GM19468 (cell line): ENCODE data around the gene PRKG2.

Experiments
- ATAC-seq: cut with Tn5 transposase; IDR thresholded peaks from one replicate; pipeline ENCODE4 v1.9.1; 2021; ENCODE audit warnings: mild to moderate bottlenecking, moderate library complexity, moderate number of reproducible peaks; ENCODE audit not compliant: unreplicated experiment; ENCODE audit errors: extremely low read depth

The PRKG2 gene

GRCh38 chr4:81109356-81109755 lies 105.7 kb downstream of the PRKG2 start:
- ATAC-seq = no peak

GRCh38 chr4:81106150-81106549 lies 108.9 kb downstream of the PRKG2 start:
- ATAC-seq = no peak

GRCh38 chr4:81102107-81102506 lies 112.9 kb downstream of the PRKG2 start:
- ATAC-seq = no peak

GRCh38 chr4:81096566-81096965 lies 118.5 kb downstream of the PRKG2 start:
- no peak for ATAC-seq

- no peak for ATAC-seq
Observed at GRCh38 chr4:81095389-81095788, 119.6 kb downstream of the PRKG2 start.

GRCh38 chr4:81093720-81094401 lies 121.2 kb downstream of the PRKG2 start:
- ATAC-seq = no peak

- ATAC-seq = no peak
Observed at GRCh38 chr4:81085979-81086378, 129.0 kb downstream of the PRKG2 start.

- no peak for ATAC-seq
Observed at GRCh38 chr4:81085291-81085690, 129.7 kb downstream of the PRKG2 start.

- no peak for ATAC-seq
Observed at GRCh38 chr4:81084634-81085033, 130.4 kb downstream of the PRKG2 start.

GRCh38 chr4:81084029-81084428 lies 131.0 kb downstream of the PRKG2 start:
- no peak for ATAC-seq

GRCh38 chr4:81081156-81081555 lies 133.9 kb downstream of the PRKG2 start:
- ATAC-seq = no peak

- ATAC-seq = no peak
Observed at GRCh38 chr4:81071013-81071412, 144.0 kb downstream of the PRKG2 start.

- peak; percentile 75 for ATAC-seq
Observed at GRCh38 chr4:81069706-81070331, 145.2 kb downstream of the PRKG2 start.

- no peak for ATAC-seq
Observed at GRCh38 chr4:81065446-81065845, 149.6 kb downstream of the PRKG2 start.

GRCh38 chr4:81062001-81062400 lies 153.0 kb downstream of the PRKG2 start:
- no peak for ATAC-seq

- no peak for ATAC-seq
Observed at GRCh38 chr4:81061344-81061730, 153.7 kb downstream of the PRKG2 start.

- ATAC-seq = no peak
Observed at GRCh38 chr4:81060587-81061343, 154.3 kb downstream of the PRKG2 start.

- ATAC-seq = no peak
Observed at GRCh38 chr4:81058621-81059020, 156.4 kb downstream of the PRKG2 start.

GRCh38 chr4:81052119-81053068 lies 162.6 kb downstream of the PRKG2 start:
- peak; percentile 94 for ATAC-seq

- ATAC-seq = no peak
Observed at GRCh38 chr4:81049907-81050306, 165.1 kb downstream of the PRKG2 start.
